NCI-H526 treated with DMSO at 0.1 percent for 48 hours (cell line): ENCODE results near the gene NUTM2D.
"Not testable (repeated sequence)": the region's sequence is repeated elsewhere in the genome, so short reads cannot be mapped to it uniquely, and the experiment has no call there.

Experiments used
- DNase-seq: peaks from one replicate; lab custom pipeline; 2025; lab: John Stamatoyannopoulos, UW

Gene NUTM2D

GRCh38 chr10:87357444-87357843 is at the start of gene NUTM2D:
Gene NUTM2D, plus strand, starts transcription at chr10:87357744. Its CDS starts 522 bp downstream, at chr10:87358266.
- not testable (repeated sequence) for DNase-seq

GRCh38 chr10:87308702-87309101 is 48.8 kb upstream of the NUTM2D start:
- DNase-seq, result not testable (repeated sequence)

DNA sequence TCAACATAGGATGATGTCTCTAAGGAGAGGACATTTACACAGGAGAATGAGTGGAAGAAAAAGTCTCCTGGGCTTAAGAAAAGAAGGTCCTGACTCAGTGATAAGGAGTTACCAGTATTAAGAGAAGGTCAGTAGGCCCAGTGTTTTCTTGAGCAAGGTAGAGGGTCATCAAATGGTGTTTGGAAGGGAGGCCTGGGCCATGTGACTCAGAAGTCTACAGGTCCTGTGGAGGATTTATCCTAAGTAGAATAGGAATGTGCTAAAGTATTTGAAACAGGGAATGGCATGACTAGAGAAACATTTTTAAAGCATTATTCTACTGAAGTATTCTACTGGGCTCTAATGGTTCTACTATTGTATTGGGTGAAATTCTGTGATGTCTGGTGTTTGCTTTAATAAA is 47.9 kb upstream of the NUTM2D start:
- not testable (repeated sequence) for DNase-seq

DNA sequence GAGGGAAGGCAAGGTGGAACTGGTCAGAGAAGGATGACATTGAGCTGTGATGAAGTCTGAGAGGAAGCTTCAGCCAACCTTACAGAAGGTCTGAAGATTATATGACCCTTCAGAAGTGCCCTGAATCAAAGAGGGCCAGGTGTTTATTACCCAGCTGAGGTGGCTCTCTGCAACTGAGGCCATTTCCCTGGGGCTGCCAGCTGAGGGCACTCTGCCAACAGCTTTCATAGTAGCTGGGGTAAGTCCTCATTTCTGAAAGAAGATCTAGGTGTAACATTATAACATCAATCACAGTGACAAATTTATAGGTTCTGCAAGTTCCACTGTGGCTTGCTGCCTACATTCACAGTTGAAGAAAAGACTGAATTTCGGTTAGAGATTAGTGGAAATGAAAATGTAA is 46.0 kb upstream of the NUTM2D start:
- DNase-seq, result not testable (repeated sequence)

- not testable (repeated sequence) for DNase-seq
Observed at GRCh38 chr10:87313649-87314359, 43.7 kb upstream of the NUTM2D start.

GRCh38 chr10:87314360-87314973 is 43.1 kb upstream of the NUTM2D start:
- DNase-seq, result not testable (repeated sequence)

DNA sequence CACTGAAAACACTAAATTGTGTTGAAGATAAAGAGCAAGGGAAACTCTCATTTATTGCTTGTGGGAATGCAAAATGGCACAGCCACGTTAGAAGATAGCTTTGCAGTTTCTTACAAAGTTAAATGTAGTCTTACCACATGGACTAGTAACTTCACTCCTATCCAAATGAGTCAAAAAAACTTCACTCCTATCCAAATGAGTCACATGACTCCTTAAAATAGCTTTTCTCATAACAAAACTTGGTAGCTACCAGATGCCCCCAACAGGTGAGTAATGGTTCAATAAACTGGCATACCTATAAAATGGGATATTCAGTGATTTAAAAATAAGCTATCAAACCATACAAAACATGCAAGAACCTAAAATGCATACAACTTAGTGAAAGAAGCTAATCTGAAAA is 36.0 kb upstream of the NUTM2D start:
- not testable (repeated sequence) for DNase-seq

GRCh38 chr10:87324559-87324958 is 33.0 kb upstream of the NUTM2D start:
- not testable (repeated sequence) for DNase-seq

- not testable (repeated sequence) for DNase-seq
Observed at GRCh38 chr10:87327958-87328357, 29.6 kb upstream of the NUTM2D start.

DNA sequence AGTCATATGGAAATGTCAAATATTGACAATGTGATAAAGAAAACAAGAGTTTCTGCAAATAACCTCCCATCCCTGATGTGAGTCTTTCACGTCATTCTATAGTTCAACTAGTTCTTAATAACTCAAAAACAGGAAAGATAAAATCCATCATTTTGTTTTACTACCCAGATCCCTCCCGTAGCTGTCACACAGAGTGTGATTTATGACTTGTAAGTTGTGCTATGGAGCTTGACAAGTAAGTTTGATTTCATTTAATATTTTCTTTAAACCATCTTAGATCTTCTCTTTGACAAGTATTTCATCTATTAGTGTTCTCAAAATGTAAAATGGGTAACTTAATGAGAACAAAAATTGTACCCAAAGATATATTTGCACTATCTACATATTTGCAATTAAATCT is 28.4 kb upstream of the NUTM2D start:
- not testable (repeated sequence) for DNase-seq

DNA sequence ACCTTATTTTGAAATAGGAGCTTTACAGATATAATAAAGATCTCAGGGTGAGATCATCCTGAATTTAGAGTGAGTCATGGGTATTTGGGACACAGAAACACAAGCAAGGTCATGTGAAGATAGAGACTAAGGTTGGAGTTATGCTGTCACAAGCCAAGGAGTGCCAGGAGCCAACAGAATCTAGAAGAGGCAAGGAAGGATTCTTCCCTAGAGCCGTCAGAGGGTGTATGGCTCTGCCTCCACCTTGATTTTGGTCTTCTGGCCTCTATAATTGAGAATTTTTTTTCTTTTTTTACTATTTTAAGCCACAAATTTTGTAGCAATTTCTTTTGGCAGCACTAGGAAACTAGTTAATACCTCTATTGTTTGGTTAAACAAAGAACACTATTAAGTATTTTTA is 24.9 kb upstream of the NUTM2D start:
- not testable (repeated sequence) for DNase-seq

DNA sequence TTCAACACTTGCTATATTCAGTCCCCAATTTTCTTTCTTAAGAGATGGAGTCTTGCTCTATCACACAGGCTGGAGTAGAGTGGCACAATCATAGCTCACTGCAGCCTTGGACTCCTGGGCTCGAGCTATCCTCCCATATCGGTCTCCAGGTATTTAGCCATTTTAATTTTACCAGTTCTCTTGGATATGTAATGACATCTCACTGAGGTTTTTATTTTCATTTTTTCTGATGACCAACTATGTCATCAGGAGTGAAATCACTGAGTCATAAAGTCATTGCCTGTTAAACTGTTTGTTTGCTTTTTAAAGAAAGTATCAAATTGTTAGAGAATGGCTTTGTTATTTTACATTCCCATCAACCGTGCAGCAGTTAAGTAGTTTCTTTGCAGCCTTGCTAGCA is 17.1 kb upstream of the NUTM2D start:
- DNase-seq, result not testable (repeated sequence)

DNA sequence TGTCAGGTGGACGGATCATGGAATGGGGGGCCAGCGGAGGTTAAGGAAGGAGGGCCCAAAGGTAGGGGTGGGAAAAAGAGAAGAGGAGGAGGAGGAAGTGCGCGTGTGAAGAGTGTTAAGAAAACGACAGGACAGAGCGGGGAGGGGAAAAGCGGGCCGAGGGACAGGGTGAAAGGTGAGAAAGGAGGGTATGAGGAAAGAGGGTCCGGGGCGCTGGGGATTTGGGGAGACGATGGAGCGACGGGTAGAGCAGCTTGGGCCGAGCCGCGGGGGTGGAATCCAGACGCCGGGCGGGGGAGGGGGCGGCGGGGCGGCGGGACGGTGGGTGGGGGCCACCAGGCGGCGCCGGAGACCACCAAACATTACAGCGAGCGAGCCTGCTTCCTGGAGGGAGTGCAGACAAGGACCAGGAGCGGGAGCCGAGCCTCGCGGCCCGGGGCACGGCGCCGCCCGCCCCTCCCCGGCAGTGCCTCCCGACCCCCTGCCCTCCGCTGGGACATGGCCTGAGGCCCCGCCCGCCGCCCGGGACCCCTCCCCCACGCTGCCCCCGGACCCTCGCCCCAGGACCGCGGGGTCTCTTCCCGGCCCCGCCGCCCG is 15.9 kb upstream of the NUTM2D start:
- not testable (repeated sequence) for DNase-seq

DNA sequence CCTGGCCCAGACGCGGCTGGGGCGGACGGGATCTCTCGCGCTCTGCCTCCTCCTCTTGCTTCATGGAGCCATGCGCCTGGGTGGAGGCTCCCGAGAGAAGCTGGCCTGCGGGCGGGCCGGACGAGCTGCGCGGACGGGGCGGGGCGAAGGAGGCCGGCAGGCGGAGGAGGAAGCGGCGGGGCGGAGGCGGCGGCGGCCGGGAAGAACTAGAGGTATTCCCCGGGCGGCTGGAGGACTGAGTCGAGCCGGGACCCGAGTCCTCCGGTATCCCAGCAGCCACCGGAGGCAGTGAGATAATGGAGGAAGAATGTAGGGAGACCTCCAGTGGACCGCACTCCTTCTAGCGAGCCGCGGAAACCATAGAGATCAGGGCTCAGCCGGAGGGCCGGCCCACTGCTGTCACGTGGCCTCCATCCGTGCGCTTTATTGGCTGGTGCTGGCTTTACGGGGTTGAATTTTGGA is 15.3 kb upstream of the NUTM2D start:
- peak; percentile 72 for DNase-seq

DNA sequence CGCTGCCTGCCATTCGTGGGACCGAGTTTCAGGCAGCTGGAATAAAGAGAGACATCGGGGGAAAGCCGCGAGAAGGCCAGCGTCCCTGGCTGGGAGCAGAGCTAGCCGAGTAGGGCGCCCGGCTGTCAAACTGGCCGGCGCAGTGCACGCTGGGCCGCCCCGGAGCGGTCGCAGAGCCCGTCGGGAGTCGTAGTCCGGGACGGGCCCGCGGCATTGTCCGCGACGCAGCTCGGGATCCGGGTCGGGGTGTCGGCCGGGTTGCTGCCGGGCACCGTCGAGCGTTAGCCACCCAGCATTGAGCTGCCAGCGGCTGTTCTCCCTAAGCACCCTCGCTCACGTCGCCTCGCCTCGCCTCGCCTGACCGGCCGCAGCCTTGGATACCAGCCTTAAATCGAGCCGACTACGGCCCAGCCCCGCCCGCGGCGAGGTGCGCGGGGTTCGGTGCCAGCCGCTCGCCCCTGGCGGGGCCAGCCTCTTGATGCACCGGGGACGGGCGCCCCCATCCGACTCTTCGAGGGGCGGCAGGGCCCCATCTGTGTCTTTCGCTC is 14.8 kb upstream of the NUTM2D start:
- DNase-seq, result peak; percentile 8

DNA sequence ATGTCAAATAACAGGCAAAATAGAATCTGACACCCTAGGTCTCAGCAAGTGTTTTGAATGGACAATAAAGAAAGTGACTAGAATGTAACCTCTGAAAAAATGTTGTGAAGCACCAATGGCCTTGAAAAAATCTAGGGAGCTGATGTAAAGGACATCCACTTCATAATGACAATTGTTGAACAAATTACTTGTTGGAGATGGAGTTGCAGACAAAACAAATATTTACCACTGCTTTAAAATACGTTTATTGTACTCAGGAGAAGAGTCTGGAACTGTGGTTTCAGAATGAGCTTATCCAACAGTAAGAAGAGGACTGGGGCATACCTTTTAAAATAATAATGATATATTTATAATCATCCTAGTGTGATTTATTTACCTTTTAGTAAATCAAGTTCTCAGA is 11.8 kb upstream of the NUTM2D start:
- DNase-seq, result not testable (repeated sequence)

DNA sequence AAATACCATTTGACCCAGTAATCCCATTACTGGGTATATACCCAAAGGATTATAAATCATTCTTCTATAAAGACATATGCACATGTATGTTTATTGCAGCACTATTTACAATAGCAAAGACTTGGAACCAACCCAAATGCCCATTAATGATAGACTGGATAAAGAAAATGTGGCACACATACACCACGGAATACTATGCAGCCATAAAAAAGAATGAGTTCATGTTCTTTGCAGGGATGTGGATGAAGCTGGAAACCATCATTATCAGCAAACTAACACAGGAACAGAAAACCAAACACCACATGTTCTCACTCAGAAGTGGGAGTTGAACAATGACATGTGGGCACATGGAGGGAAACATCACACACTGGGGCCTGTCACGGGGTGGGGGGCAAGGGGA is 7.4 kb upstream of the NUTM2D start:
- not testable (repeated sequence) for DNase-seq

DNA sequence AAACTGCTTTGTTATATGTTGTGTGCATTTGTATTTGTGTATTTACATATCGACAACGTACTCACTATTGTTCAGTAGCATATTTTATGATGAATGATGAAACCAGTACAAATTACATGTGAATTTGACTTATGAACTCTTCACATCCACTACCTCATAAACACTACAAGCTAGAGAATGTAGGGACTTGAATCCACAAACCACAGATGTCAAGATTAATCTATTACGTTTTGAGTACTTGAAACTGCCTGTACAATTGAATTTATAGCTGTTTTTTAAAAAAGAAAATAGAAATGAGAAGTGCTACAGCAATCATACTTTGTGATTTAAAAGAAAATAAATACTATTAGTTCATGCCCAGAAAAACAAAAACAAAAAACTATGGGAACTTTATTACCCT is 4.7 kb upstream of the NUTM2D start:
- DNase-seq, result not testable (repeated sequence)

DNA sequence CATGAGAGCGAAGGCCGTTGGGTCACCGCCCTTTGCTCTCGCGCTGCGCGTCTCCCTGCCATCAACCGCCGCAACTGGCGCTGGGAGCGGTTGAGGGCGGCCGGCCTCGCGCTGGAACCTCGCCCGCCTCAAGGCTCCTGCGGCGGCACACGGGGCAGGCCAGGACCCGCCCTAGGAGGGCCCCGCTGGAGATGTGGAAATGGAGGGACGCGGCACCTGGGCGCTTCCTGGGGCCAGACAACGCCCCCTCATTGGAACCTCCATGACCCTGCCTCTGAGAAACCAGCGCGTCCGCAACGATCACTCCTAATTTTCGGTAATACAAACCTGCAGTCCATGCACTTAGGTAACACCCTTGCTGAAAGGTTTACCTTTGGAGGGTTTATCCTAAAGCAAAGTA is 2.4 kb upstream of the NUTM2D start:
- DNase-seq, result not testable (repeated sequence)

GRCh38 chr10:87358159-87358558 is 615 bp downstream of the NUTM2D start:
- not testable (repeated sequence) for DNase-seq

DNA sequence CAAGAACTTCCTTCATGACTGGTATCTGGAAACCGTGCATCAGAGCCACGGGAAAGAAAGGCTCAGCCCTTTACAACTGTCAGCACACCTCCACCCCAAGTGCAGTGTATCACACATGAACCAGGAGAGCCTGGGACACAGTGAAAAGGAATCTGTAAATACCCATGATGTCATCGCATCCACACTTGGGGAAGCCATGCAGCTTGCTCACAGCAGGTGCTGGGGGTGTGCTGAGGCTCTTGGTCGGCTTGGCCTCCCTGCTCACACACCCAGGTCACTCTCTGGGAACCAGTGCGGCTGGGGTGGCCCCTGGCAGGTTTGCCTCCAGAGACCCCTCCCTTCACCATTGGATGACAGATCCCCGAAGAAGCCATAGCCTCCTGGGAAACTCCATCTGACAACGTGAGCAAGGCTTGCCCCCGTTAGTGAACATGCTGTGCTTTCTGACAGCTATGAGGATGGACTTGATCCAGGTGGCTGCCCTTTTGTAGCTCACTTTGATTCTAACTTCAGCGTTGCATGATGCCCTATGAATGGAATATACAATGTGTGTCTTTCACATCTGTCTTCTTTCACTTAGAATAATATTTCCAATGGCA is 12.1 kb downstream of the NUTM2D start:
- DNase-seq, result not testable (repeated sequence)

DNA sequence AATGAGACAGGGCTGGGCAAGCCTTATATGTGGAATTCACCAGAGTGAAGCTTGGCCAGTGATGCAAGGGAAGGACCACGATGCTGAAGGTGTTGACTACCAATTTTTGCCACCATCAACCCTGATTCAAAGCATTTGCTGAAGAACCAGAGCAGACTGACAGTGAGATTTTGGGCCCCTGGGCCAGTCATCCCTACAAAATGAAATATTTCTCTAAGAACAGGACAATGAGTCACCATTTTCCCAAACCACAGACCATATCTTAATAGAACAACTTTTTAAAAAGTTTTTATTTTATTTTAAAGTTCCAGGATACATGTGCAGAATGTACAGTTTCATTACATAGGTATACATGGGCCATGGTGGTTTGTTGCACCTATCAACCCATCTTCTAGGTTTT is 16.5 kb downstream of the NUTM2D start:
- DNase-seq, result not testable (repeated sequence)
